ENCODE data around the gene HOXC11. TPM values are rescaled to one million over a fixed set of nuclear protein-coding genes. Genes with fewer than 3 reads are reported as not detected.

HOXC11 gene
- total RNA-seq, 1 donor from 2014 or later = not detected

DNA sequence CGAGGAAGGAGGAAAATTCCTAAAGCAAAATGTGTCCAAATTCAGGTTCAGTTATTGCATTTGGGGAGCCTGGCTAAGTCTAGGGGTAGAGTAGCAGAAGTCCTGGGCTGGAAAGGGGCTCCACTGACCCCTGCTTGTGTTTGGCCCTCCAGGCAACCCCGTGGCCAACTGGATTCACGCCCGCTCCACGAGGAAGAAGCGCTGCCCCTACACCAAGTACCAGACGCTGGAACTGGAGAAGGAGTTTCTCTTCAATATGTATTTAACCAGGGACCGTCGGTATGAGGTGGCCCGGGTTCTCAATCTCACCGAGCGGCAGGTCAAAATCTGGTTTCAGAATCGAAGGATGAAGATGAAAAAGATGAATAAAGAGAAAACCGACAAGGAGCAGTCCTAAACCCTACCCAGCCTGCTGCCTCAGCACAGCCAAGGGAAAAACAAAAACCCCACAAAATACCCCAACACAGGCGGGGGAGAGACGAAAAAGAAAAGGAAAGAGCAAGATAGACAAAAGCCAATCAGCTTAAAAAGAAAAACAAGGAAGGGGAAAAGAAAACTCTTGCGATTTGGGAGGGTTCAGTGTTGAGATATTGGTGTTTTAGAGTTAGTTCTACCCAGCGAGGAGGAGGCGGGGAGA, 29.5 kb downstream of the HOXC11 start:
- intact Hi-C loops (cut with DNase I) = no loop called here
- ATAC-seq (ENCODE audit: poor library complexity) (no peak), DNase-seq (no peak)

GRCh38 chr12:54002915-54003389, 30.0 kb downstream of the HOXC11 start:
- no peak for DNase-seq
- no peak for ATAC-seq (ENCODE audit: poor library complexity)
- intact Hi-C loops (cut with DNase I) = no loop called here

DNA sequence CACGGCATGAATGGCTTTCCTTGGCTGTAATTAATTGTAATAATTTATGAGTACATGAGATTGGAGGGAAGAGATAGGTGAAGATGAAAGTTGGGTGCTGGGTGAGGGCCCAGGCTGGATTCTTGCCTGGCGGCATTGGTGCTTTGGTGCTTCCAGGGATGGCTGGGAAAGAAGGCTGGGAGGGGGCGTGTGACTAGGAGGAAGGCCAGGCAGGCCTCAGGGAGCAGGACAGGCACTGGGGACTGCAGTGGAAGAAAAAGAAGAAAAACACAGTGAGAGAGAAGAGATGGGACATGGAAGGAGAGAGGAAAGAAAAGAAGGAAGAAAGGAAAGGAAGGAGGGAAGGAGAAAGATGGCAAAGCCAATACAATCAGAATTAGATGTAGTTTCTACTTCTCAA, 30.7 kb downstream of the HOXC11 start:
- ATAC-seq (ENCODE audit: poor library complexity) (no peak), DNase-seq (no peak)
- intact Hi-C loops (cut with DNase I) = no loop called here

- intact Hi-C loops (cut with DNase I) = no loop called here
- DNase-seq = no peak
- no peak for ATAC-seq (ENCODE audit: poor library complexity)
These were observed 31.3 kb downstream of the HOXC11 start for GRCh38 chr12:54004063-54004840.

DNA sequence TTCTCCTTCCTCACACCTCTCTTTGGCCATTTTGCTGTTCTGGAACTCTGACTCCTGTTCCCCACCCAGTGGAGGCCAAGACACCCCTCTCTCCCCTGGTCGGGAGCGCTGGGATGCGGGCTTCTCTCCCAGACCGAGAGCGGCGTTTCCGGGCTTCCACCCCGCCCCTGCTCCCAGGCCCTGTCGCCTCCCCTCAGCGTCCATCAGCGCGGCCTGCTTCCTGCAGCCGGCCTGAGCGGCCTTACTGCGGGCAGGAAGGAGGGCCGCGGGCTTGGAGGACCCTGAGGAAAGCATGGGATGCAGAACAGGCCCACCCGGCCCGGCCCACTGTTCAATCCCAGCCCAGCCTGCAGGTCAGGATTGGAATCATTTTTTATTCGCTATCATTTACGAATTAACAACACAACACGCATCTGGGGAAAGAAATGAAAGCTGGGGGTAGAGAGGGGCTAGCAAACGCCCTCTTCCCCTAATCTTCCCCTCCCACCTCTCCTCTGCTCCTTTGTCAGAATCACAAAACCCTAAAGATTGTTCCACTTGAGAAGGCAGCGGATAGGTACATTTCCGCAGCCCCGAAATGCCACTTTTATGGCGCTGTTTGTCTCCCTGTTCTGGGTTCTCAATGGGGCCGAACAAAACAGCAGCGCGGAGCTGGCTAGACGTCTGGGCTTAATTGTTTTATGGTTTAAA, 32.1 kb downstream of the HOXC11 start:
- intact Hi-C loops (cut with DNase I) = no loop called here
- ATAC-seq (ENCODE audit: poor library complexity) = no peak
- DNase-seq = no peak

DNA sequence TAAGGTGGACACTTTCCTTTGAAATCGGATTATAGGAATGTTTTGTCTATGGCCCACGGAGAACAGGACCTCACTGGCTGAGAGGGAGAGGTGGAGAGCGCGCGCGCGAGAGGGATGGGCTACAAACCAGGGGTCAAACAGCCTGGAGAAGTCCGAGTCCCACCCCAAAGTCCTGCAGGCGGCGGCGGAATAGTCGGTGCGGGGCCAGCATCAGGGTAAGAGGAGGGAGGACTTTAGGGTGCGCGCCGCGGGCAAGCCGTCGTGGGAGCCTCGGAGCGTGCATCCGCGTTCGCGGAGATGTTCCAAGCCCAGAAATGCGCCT, 32.6 kb downstream of the HOXC11 start:
- ATAC-seq (ENCODE audit: poor library complexity) = no peak
- intact Hi-C loops (cut with DNase I) = no loop called here
- no peak for DNase-seq

DNA sequence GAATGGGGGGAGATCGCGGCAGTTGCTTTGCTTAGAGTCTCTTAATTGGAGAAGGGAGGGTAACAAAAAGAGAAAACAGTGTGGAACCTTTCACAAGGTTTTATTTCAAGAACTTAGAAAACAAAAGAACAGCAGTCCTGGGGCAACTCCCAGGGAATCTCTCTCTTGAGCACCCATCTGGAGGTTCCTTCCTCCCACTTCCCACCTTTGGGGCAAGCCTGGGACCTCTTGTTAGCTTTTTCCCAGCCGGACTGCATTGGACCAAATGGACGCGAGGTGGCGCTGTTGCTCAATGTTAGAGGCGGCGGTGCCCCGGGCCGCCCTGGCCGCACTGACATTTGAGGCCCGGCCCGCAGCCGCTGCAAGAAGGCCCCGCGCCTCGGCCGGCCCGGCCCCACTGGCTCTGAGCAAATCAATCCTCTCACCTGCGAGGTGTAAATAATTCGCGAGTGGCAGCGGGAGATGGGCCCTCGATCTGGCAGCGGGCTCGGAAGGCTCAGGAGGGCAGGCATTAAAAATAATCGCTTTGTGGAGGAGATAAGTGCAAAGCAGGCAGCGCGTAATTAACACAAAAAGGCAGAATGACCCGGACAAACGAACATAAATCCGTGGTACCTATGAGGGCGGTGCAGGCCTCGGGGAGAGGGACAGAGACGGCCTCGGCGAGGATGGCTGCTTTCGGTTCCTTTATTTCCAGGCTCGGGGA, 33.1 kb downstream of the HOXC11 start:
- peak; percentile 93 for DNase-seq
- intact Hi-C loops (cut with DNase I) = loop anchor here (2.0 kb wide), 1 partner anchor 187 kb away; no protein-coding TSS in a partner anchor
- ATAC-seq (ENCODE audit: poor library complexity) = peak; percentile 96

GRCh38 chr12:54006559-54007220, 33.8 kb downstream of the HOXC11 start:
- no peak for ATAC-seq (ENCODE audit: poor library complexity)
- DNase-seq = no peak
- intact Hi-C loops (cut with DNase I) = loop anchor here (2.0 kb wide), 1 partner anchor 186 kb away; no protein-coding TSS in a partner anchor

DNA sequence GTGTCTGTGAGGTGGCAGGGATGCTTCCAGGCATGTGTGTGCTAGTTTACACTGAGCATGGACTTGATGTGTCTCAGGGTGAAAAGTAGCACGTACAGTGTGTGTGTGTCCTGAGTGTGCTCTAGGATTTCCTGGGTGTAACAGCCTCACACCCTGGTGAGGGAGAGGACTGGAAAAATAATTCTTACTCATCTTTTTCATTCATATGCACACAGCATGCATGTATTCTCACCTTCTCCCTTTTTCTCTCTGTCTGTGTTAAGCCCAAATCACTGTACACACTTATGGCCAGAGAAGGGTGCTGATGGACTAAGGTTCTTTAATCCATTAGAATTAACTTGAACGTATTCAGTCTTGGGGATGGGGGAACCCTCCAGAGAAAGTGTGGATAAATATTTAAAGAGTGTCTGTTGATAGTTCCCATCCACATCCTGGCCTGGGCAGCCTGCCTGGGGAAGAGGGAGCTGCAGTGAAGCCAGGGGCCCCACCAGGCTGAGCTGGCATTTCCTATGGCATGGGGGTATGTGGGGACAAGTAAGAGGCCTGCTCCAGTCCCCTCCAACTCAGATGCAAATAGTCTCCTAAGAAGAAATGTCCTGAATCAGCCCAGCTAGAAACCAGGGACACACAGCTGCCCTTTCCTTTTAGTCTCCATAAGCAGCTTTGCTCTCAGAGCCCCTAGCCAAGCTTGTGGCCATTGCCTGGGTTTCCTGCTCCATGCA, 34.8 kb downstream of the HOXC11 start:
- intact Hi-C loops (cut with DNase I) = loop anchor here (2.0 kb wide), 1 partner anchor 185 kb away; no protein-coding TSS in a partner anchor
- ATAC-seq (ENCODE audit: poor library complexity) (no peak), DNase-seq (no peak)

GRCh38 chr12:54008260-54008552, 35.3 kb downstream of the HOXC11 start:
- intact Hi-C loops (cut with DNase I) = no loop called here
- DNase-seq (no peak), ATAC-seq (ENCODE audit: poor library complexity) (no peak)

DNA sequence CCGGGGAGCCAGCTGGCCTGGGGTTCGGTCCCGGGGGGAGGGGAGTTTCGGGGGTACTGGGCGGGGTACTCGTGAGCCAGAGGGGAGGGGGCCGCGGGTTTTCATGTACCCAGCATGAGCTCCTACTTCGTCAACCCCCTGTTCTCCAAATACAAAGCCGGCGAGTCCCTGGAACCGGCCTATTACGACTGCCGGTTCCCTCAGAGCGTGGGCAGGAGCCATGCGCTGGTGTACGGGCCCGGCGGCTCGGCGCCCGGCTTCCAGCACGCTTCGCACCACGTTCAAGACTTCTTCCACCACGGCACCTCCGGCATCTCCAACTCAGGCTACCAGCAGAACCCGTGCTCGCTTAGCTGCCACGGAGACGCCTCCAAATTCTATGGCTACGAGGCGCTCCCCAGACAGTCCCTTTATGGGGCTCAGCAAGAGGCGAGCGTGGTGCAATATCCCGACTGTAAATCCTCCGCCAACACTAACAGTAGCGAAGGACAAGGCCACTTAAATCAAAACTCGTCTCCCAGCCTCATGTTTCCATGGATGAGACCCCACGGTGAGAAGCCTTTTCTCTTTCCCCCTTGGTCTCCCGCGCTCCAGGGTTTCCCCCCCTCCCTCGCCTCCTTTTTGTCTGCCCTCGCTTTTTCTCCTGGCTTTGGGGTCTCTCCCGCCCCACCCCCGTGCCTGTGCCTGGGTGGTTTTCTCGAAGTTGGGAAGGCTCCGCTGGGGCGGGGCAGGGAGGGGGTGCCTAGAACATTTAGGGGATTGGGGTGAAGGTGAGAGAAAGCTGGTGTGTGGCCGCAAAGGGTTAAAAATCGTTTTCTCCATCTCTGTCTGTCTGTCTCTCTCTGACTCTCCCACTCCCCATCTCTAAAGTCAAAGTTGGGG, 36.5 kb downstream of the HOXC11 start:
- intact Hi-C loops (cut with DNase I) = no loop called here
- ATAC-seq (ENCODE audit: poor library complexity) (no peak), DNase-seq (no peak)

GRCh38 chr12:54010053-54010971, 37.4 kb downstream of the HOXC11 start:
- intact Hi-C loops (cut with DNase I) = no loop called here
- DNase-seq (no peak), ATAC-seq (ENCODE audit: poor library complexity) (no peak)

GRCh38 chr12:54010972-54011664, 38.2 kb downstream of the HOXC11 start:
- no peak for DNase-seq
- intact Hi-C loops (cut with DNase I) = no loop called here

DNA sequence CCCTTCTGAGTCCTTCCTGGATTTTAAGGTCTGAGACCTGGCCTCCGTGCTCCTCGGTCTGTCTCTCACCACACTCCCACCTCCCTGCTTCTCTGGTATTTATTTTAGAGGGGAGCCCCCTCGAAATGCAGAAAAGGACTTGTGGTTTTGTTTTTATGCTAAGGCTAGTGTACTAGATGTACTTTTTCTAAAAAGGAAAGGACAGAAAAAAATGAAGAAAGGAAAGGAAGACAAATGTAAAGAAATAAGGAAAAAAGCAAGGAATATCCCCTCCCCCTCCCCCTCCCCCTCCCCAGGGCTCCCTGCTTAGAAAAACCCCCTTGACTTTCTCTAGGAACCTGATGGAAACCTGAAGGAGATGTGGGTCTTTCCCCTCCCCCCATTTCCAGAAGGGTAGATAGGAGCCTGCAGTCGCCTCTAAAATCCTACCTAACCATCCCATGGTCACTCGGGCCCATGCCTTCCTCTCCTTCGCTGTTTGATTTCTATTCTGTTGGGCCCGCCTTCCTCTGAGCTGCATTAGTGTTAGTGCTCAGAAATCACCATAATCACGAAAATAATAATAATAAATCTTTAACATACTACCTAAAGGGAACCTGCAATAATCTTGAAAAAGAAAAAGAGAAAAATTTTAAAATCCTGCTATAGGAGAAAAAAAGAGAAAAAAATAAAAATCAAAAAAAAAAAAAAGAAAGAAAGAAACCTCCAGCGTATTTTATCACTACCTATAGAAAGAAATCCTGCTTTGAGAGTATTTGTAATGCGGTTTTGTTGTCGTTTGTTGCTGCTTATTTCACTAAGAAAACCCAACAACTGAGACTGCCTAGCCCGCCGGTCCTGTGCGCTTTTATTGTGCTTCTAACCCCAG, 39.0 kb downstream of the HOXC11 start:
- DNase-seq (no peak), ATAC-seq (ENCODE audit: poor library complexity) (no peak)
- intact Hi-C loops (cut with DNase I) = no loop called here

More at GRCh38 chr12:54010972-54011664, 38.2 kb downstream of the HOXC11 start:
- ATAC-seq (ENCODE audit: poor library complexity) = no peak

Measured in Right ventricle myocardium superior (tissue), 1 donor.